ENCODE measurements around the gene IGFALS.

The IGFALS gene

DNA sequence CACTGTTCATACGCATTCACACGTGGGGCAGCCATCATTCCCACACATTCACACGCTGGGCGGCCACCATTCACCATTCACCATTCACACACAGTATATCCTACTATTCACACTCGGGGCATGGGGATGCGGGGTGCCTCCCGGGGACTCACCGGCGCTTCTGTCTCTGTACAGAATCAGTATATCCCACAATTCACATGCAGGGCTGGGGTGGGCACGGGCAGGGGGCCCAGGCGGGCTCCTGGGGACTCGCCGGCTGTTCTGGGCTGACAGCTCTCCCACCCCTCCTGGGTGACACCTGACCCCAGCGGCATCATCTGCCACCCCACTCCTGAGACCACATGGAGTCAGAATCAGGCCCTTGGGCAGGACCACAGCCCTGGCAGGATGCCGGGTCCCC lies 31.8 kb downstream of the IGFALS start:
- ChIA-PET POLR2A (no interaction called here), CTCF (no interaction called here)
- TF ChIP-seq, protein P1, sequence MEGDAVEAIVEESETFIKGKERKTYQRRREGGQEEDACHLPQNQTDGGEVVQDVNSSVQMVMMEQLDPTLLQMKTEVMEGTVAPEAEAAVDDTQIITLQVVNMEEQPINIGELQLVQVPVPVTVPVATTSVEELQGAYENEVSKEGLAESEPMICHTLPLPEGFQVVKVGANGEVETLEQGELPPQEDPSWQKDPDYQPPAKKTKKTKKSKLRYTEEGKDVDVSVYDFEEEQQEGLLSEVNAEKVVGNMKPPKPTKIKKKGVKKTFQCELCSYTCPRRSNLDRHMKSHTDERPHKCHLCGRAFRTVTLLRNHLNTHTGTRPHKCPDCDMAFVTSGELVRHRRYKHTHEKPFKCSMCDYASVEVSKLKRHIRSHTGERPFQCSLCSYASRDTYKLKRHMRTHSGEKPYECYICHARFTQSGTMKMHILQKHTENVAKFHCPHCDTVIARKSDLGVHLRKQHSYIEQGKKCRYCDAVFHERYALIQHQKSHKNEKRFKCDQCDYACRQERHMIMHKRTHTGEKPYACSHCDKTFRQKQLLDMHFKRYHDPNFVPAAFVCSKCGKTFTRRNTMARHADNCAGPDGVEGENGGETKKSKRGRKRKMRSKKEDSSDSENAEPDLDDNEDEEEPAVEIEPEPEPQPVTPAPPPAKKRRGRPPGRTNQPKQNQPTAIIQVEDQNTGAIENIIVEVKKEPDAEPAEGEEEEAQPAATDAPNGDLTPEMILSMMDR (IDR thresholded peaks at IDR 0.05; ENCODE audit: insufficient read depth, low read length, missing control alignments), result no peak
- no peak overlapping the region for H3K4me3 ChIP-seq (ENCODE audit: low read depth, low read length)
- DNase-seq (ENCODE audit: low read depth, low spot score), result no peak

GRCh38 chr16:1760911-1761310 lies 32.6 kb downstream of the IGFALS start:
- no peak overlapping the region for H3K4me3 ChIP-seq (ENCODE audit: low read depth, low read length)
- DNase-seq (ENCODE audit: low read depth, low spot score), result no peak
- POLR2A ChIA-PET, result no interaction called here
- TF ChIP-seq, protein P1 (IDR thresholded peaks at IDR 0.05; ENCODE audit: insufficient read depth, low read length, missing control alignments), result no peak
- CTCF ChIA-PET, result interaction anchor here (1.9 kb wide), 1 partner anchor 37 kb away, joined by 6 read pairs; no protein-coding TSS in a partner anchor

GRCh38 chr16:1759511-1759910 lies 34.0 kb downstream of the IGFALS start:
- ChIA-PET POLR2A (no interaction called here), CTCF (interaction anchor here (1.9 kb wide), 1 partner anchor 36 kb away, joined by 6 read pairs; no protein-coding TSS in a partner anchor)
- no peak for DNase-seq (ENCODE audit: low read depth, low spot score)
- TF ChIP-seq, protein P1 (IDR thresholded peaks at IDR 0.05; ENCODE audit: insufficient read depth, low read length, missing control alignments), result no peak
- H3K4me3 ChIP-seq (ENCODE audit: low read depth, low read length), result no peak overlapping the region

DNA sequence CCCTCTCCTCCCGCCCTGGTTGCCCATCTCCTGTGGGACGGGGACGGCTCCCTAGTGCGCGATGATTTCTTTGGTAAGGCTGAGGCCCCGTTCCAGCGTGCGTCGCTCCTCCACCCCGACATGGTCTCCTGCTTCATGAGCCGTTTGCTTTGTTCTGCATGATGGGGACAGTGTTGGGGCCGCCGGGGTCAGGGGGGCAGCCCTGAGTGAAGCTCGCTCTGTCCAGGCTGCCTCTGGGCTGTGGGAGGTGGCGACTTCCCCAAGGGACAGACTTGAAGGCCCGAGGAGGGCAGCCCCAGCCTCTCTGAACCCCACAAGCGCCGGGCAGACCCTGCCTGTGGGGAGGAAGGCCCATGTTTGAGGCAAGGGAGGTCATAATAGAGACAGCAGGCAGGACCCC lies 34.6 kb downstream of the IGFALS start:
- ChIA-PET POLR2A (no interaction called here), CTCF (interaction anchor here (1.1 to 1.9 kb wide), 2 partner anchors 35 to 53 kb away, joined by 4 to 6 read pairs; partner anchors contain the start of gene MAPK8IP3)
- TF ChIP-seq, protein P1 (IDR thresholded peaks at IDR 0.05; ENCODE audit: insufficient read depth, low read length, missing control alignments), result no peak
- DNase-seq (ENCODE audit: low read depth, low spot score), result no peak
- H3K4me3 ChIP-seq (ENCODE audit: low read depth, low read length), result no peak overlapping the region

- ChIA-PET CTCF (interaction anchor here (0.6 to 1.1 kb wide), 2 partner anchors 52 to 176 kb away, joined by 4 read pairs; partner anchors contain the start of gene MAPK8IP3), POLR2A (no interaction called here)
- TF ChIP-seq, protein P1 (IDR thresholded peaks at IDR 0.05; ENCODE audit: insufficient read depth, low read length, missing control alignments), result no peak
- H3K4me3 ChIP-seq (ENCODE audit: low read depth, low read length), result no peak overlapping the region
- DNase-seq (ENCODE audit: low read depth, low spot score), result no peak
Measured at GRCh38 chr16:1757714-1758461, 35.6 kb downstream of the IGFALS start.

GRCh38 chr16:1754204-1754603 lies 39.3 kb downstream of the IGFALS start:
- CTCF ChIA-PET, result interaction anchor here (0.7 kb wide), 1 partner anchor 10 kb away, joined by 3 read pairs; no protein-coding TSS in a partner anchor
- TF ChIP-seq, protein P1 (IDR thresholded peaks at IDR 0.05; ENCODE audit: insufficient read depth, low read length, missing control alignments), result no peak
- POLR2A ChIA-PET, result no interaction called here

More at GRCh38 chr16:1754204-1754603, 39.3 kb downstream of the IGFALS start:
- H3K4me3 ChIP-seq (ENCODE audit: low read depth, low read length), result no peak overlapping the region
- no peak for DNase-seq (ENCODE audit: low read depth, low spot score)
